GM21825 (cell line): ENCODE results near the gene ABTB1.

ENCODE experiments used
- ATAC-seq: cut with Tn5 transposase; IDR thresholded peaks from one replicate; pipeline ENCODE4 v1.9.1; 2021; ENCODE audit warnings: mild to moderate bottlenecking, moderate library complexity; ENCODE audit not compliant: unreplicated experiment

ABTB1 gene

DNA sequence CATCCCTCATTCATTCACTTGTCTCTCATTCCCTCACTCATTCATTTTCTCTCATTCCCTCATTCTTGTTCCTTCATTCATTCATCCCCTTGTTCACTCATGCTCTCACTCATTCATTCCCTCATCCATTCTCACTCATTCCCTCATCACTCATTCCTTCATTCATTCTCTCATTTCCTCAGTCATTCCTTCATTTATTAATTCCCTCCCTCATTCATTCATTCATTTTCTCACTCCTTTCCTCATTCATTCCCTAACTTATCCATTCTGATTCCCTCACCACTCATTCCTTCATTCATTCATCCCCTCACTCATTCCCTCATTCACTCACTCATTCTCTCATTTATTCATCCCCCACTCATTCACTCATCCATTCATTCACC, 13.8 kb downstream of the ABTB1 start:
- no peak for ATAC-seq

DNA sequence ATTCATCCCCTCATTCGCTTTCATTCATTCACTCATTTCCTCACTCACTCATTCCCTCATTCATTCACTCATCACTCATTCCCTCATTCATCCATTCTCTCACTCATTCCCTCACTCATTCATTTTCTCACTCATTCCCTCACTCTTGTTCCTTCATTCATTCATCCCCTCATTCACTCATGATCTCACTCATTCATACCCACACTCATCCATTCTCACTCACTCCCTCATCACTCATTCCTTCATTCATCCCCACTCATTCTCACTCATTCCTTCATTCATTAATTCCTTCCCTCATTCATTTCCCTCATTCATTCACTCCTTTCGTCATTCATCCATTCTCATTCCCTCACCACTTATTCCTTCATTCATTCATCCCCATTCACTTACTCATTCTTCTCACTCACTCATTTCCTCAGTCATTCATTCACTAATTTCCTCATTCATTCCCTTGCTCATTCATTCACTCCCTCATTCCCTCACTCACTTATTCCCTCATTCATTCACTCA, 14.5 kb downstream of the ABTB1 start:
- ATAC-seq, result no peak

DNA sequence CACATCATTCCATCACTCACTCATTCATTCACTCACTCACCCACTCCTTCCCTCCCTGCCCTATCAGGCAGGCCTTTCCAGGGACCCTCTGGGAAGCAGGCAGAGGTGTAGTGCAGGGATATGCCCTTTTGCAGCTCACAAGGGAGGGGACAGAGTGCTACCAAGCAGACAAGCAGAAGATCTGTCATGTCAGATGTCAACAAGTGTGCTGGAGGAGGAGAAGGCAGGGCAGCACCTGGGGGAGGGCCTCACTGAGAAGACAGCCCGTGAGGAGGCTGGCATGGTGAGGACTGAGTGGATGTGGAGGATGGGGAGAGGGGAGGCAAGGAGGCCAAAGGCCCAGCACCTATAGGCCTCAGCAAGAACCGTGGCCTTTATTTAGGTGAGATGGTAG, 15.3 kb downstream of the ABTB1 start:
- no peak for ATAC-seq

DNA sequence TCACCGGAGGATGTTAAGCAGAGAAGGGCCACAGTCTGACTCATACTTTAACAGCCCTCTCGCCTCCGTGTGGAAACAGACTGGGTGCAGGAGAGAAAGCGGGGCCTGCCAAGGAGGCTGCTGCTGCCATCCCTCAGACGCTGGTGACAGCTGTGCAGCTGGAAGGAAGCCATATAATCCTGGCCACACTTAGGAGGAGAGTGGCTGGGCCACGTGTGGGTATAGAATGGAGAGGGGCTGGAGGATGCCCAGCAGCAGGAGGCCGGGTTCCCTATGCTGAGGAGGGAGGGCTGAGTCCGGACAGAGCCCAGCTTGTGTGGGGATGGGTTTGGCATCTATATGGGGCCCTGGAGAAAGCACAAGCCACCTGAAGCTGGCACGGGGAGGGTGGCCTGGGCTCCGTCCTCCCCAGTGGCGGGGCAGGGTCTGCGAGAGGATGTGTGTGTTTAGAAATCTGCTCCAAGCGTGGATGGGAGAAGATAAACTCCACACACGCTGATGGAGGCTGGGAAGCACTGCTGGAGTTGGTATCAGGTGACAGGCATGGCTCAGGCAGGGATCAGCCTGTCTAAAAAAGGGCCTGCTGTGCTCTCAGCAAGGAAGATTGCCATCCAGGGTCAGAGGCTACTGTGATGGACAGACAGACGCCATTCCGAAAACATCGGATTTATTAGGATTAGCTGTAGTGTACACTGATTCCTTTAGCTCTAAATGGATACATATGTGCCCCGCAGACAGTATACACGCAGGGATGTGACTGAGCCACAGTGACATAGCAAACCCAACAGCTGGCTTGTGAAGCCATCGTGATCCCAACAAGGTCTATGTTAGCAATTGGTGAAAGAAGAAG, 15.9 kb downstream of the ABTB1 start:
- ATAC-seq, result no peak

DNA sequence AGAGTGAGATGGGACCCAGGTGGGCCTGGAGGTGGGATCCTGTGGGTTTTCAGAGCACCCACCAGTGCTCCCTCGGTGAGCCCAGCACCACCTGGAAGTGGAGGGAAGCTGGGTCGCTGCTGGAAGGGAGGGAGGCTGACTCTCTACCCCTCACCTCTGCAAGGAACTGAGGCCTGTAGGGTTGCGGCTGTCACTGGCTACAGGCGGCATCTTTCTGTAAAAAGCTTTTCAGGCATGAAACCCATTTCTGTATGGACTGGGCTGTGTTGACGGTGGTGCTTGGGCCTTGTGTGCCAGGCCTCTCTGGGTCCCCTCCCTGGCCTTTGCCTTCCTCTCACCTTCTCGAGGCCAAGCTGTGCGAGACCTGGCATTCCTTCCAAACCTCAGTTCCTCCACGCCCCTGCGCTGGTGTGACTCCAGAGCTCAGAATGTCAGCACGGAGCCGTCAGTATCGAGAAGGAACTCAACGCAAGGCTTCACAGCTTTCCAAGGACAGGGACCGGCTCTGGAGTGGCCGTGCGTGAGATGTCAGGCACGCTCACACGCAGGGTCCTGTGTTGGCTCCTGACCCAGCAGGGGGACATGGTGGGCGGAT, 16.6 kb downstream of the ABTB1 start:
- ATAC-seq, result no peak

DNA sequence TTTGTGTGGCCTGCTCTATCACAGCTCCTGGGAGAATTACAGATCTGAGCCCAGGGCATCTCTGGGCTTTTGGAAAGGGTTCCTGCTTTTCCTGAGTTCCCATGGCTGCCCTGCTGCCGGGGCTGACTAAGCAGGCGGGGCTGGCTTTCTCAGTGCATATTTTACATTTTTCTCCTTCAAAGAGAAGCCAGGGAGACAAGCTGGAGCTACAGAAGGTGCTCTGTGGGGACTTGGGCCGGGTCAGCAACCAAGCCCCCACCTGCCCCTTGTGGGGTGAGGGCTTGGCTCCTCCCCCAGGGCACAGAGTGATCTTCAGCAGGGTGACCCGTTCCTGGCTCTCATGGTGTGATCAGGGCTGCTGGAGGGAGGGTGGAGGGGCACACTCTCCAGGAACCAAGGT, 17.4 kb downstream of the ABTB1 start:
- no peak for ATAC-seq

DNA sequence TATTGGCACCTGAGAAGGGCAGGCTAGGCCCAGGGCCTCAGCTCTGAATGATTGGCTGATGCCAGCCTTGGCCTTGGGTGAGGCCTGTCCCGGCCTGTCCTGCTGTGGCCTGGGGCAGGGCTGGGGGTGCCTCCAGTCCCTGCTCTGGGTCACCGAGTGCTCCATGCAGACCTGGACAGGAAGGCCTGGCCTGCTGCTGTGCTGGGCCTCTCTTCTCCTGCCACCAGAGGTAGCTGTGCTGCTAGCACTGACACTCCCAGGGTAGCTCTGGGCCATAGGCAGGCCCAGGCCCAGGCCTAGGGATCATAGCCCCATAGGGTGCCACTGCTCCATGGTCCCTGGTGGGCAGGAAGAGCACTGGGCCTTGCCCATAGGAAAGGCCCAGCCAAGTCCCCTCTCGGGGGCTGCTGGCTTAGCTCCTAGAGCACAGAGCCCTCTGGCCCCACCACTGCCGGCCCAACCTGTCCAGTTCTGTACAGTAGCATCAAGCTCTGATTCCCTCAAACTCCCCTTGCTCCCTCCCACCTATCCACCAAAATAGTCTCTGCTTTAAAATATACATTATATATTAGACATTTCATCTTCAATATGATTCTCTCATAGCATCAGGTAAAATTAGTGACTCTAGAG, 18.2 kb downstream of the ABTB1 start:
- no peak for ATAC-seq

DNA sequence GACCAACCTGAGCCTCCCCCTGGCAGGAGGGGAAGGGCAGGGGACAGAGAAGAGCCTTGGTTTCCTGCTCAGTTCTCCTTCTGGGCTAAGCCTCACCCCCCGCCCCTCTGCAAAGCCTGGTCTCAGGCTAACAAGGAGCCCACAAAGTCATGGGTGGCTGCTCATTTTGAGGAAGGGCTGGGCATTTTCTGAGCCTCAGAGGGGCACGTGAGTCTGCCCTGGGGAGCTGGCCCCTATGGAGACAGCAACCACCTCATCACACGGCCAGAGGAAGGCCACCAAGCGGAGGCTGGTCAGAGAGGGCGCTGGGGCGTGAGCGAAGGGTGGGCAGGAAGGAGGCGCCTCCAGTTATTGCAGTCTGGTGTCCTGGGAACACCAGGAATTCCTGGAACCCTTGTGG, 18.7 kb downstream of the ABTB1 start:
- no peak for ATAC-seq

DNA sequence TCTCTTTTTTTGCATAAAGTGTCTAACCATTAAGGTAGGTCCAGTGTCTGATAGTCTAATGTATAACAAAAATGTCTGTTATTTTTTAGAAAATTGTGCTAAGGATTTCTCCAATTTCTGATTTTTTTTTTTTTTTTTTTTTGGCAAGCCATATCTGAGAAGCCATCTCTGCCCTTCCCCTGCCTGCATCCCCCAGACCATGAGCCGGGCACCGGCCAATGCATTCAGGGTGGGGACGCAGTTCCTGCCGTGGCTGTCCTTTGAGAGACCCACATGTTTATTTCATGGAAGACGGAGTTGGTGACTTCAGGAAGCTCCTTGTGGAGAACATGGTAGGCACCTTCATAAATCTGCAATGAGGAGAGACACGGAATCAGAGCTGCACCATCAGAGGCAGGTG, 19.2 kb downstream of the ABTB1 start:
- no peak for ATAC-seq

DNA sequence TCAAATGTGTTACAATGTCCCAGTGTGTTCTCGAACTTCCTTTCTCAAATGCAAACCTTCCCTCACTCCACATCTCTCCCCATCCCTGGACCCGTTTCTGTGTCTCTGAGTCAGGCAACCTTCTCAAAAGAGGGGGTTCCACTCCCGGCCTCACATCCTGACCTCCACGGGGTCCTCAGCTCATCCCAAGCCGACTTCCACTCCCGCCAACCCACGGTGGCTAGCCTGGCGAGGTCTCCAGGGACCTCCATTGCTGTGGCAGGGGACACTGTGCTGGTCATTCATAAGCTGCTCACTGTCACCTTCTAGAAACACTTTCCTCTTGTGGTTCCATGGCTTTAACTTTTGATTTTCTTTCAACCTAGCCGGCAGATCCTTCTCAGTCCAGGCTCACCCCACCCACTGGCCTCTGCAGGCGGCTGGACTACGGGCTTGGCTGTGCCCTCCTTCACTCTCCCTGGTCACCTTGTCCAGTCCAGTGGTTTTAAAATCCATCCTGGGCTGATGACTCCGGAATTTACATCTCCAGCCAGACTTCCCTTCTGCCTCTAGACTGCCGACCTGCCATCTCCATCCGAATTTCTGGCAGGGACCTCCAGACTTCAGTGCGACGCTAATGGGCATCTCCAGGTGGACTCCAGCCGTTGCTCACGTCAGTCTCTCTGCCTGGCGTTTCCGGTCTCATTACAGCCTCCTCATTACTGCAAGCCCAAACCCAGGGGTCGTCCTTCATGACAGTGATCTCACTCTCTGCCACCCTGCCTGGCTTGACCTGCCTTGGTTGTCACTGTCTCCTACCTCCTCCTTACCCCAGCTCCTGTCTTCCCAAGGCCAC, 20.0 kb downstream of the ABTB1 start:
- no peak for ATAC-seq

DNA sequence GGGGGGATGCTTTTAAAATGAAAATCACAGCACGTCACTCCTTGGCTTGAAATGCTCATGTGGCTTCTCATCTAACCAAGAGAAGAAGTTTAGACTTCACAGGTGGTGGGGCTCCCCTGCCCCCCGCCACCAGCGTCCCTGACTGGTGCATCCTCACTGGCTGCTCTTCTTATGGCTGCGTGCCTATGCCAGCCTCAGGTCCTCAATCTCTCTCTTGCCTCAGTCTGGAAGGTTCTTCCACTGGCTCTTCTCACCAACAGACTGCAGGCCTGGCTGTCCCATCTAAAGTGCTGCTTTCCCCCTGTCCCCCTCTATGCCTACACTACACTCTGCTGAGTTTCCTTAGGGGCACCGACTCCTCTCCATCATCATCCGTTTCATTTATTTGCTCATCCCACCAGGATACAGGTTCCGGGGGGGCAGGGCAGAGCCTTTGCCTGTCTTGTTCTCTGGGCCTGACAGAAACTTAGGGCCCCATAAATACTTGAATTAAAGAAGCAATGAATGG, 20.6 kb downstream of the ABTB1 start:
- ATAC-seq, result no peak

DNA sequence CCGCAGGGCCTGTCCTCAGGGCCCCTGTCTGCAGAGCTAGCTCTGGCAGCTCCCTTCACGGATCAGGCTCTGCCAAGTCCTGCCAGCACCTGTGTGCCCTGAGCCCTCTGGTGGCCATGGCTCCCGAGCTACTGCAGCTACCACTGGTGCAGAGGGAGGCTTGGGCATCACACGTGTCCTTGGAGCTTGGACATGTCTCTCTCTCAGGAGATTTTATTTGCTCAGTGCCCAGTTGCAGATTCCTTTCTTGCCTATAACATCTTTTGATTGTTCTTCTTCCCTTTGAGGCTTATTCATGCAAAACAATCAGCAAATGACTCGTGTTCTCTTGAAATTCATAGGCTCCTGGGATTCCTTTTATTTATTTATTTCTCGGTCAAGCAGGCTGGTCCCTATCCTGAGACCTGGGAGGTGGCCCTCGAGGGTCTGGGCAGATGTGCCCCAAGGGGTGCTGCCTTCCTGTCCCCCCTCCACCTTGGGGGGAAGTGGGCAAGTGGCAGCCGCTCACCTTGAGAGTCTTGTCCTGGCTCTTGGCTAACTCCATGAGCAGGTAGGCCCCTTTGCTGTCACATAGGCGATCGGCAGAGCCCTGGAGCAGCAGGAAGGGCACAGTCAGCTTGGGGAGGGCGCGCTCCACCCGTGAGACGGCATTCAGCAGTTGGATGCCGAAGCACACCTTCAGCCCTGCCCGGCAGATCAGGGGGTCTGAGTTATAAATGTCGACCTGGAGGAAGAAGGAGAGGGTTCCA, 21.9 kb downstream of the ABTB1 start:
- no peak for ATAC-seq

DNA sequence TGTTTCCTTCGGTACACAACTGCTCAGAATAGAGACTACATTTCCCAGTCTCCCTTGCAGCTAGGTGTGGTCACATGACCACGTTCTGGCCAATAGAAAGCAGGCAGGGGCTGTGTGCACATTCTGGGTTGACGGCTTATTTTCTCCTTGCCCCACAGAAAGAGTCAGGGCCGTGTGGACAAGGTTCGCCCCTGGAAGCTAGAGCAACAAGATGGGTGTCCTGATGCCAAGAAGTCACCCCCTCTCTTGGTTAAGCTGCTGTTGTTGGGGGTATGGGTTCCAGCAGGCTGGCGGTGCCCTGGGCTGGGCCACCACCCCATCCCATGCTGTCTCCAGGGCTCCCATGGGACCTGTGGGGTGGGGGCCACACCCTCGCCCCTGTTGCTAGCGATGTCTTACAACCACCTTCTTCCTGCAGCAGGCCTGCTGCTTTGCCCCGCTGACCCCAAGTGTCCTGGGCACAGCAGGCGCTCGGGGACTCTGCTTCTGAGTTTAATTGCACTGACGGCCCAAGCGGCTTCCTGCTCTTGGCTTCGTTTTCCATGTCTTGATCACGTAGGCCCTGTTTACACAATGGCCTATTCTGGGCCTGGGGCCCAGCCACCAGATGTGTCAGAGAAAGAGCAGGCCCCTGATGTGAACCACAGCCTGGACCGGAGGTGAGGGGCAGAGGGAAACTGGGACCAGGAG, 24.9 kb downstream of the ABTB1 start:
- ATAC-seq, result no peak

DNA sequence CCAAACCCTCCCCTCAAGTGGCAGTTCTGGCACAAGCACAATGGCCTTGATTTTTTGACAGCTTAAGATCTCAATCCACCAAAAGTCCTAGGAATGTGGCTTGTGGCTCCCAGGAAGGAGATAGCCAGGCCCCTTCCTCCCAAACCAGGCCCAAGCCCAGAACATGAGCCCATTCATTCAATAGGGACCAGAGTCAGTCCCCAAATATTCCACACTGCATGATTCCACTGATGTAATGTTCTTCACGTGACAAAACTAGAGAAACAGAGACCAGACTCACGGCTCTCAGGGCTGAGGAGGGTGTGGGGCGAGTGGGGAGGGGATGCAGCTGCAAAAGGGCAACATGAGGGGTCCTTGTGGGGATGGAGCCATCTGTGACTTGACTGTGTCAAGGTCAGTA, 25.5 kb downstream of the ABTB1 start:
- no peak for ATAC-seq

DNA sequence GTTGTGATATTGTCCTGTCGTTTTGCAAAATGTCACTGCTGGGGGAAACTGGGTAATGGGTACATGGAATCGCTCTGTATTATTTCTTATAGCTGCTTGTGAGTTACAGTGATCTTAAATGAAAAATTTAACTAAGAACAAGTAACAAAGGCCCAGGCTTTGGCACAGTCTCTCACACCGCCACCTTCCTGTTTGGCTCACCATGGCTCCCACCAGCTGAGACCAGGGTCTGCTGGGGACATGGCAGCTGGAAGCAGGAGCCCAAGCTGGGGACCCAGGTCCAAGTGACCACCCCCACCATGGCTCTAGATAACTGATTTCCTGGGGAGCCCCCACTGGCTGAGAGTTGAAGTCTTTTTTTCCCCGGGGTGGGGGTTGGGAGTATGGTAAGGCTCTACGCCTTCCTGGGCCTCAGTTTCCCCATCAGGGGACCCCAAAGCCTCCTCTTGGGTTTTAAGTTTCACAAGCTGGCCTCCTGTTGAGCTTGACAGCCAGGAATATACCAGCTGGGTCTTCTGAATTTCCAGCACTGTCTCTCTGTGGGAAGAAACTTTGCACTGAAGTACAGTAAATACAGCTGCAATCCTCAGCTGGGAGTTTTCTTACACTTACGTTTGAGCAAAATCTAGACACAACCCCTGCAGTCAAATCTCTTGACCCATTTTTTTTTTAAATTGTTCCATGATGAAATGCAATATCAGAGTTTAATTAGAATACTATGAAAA, 26.1 kb downstream of the ABTB1 start:
- ATAC-seq, result no peak

DNA sequence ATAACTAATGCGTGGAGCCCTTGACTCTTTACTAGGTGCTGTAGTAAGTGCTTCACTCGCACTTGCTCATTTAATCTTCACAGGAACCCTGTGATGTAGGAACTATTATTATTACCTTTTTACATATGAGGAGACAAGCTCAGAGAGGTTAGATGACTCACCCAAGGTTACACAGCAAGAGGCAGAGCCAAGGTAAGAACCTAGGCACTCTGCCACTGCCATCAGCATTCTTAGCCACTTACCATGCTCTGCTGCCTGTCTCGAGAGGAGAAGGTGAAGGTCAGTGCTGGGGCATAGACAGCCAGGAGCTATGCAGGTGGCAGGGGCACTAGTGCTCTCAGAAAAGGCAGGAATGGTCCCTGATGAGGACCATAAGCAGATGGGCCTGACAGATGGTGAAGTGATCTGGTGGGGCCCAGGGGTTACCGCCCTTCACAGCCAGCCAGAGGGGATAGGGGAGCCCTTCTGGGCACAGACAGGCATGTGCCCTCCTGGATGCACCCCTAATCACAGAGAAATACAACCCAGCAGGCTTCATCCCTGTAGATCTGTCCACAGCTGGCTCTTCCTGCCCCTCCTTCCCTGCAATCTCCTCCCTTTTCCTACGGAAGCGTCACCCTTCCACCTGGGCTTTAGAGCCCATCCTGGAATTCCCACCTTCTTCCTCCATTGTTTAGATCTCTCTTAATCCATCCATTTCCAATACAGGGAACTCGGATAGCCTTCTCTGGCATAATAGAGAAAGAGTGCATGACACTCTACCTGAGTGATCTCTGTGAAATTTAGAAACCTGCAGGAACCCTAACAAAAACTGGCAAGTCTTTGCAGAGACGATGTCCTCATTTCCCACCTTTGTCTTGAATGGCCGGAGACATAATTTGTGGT, 26.9 kb downstream of the ABTB1 start:
- ATAC-seq, result no peak

DNA sequence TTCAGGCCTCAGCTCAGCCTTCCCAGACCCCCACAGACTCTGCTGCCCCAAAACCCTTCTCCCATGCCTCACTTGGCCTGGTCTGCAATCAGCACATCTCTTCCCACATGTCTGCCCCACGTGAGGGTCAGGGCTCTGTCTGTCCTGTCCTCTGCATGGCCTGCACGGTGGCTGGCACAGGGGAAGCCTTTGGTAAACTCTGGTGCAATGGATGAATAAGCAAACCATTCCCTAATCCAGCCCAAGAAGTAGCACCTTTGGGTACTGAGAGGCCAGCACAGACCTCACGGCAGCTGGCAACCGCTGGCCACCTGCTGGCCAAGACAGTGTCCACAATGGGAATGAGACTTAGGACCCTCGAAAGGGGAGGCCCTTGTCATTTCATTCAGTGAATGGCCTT, 27.7 kb downstream of the ABTB1 start:
- ATAC-seq, result no peak

DNA sequence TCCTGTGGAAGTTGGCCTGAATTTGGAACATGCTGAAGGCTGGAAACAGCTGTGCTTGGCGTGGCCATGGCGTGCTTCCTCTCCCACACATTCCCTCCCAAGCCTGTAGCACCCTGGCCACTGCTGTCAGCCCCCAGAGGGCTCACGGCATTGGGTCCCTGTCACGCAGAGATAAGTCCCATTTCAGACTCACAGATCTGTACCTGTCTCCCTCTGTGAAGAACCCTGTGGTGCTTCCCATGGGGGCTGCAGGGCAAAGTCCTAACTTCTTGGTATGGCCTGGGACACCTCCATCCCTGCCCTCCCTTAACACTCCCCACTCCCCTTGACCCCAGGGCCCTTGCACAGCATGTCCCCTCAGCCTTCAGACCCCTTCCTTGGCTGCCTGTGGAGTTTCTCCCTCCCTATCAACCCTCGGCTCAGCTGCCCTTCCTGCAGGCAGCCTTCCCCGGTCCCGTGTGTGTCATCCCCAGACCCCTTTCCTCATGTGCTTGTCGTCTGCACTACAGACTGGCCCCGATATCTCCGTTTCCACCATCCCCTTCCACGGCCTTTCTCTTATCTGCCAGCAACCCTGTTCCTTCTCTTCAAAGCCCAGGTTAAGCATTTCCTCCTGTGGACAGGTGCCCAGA, 28.6 kb downstream of the ABTB1 start:
- no peak for ATAC-seq
